ENCODE measurements around the gene INSRR.

DNA sequence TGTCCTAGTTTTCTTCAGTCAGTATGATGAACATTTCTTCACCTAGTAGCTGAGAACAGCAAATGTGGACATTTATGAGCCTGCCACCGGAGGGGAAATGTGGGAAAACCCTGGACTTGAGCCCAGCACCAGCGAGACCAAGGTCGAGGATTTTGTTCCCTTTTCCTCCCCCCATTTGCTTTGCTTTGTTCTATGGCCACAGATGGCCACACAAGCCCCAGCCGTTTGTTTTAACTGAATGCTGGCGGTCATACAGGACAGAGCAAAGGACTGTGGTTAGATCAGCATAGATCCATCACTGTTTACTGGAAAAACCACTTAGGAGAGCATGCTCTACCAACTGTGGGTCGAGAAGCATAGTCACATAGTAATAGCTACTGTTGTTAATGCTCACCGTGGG is 63.1 kb downstream of the INSRR start:
- TF ChIP-seq POLR2AphosphoS5 (IDR thresholded peaks at IDR 0.05; ENCODE audit: low read depth, low read length) = no peak
- TF ChIP-seq TAF1 (IDR thresholded peaks at IDR 0.05; ENCODE audit: borderline replicate concordance, low read depth, low read length) = no peak
- no peak for TF ChIP-seq POLR2A (IDR thresholded peaks at IDR 0.05; ENCODE audit: low read depth, low read length)
